K562 (cell line): ENCODE results near the gene RELL1. TPM values are rescaled to one million over a fixed set of nuclear protein-coding genes. Genes with fewer than 3 reads are reported as not detected.

Experiments used
- ATAC-seq: fragments of 200-7000 bp; cut with Tn5 transposase; 3 replicates; pipeline ENCODE4 v1.9.1; 2020; ENCODE audit warnings: moderate library complexity
- BruUV-seq: library from RNA; stranded (reverse); fragments of 400-500 nt; replicated peaks from 2 replicates; lab custom pipeline; 2021; lab: Mats Ljungman, UMichigan
- CTCF ChIA-PET: fragments of 300-600 bp; formaldehyde crosslinking; extraction: SDS; loops from one replicate; lab custom pipeline; 2021; ENCODE audit warnings: low intra/inter-chr PET ratio; lab: Yijun Ruan, JAX
- POLR2A ChIA-PET: fragments of 300-600, 350-650 bp; sonication (Branson Sonifier 250); formaldehyde crosslinking; extraction: SDS; loops from one replicate; lab custom pipeline; 2021; ENCODE audit warnings: antibody characterized with exemption, inconsistent platforms; lab: Yijun Ruan, JAX
- DNase-seq, 4 experiments: peaks; one replicate each; pipeline versions ENCODE4 v3.0.0 to v3.0.0-alpha.2; 2011 to 2018; ENCODE audit warnings: low spot score in 3 of 4, mixed read lengths in 3 of 4; ENCODE audit errors: extremely low read depth in 1 of 4
- FAIRE-seq: peaks from 2 replicates; lab custom pipeline; 2011; peaks lifted over from hg19 to GRCh38; lab: Jason Lieb, UNC
- H2AFZ ChIP-seq: 2 replicates; pipeline ENCODE4 v1.6.0; 2011; ENCODE audit warnings: low read depth, low read length, control low read depth, inconsistent platforms
- H3K27ac ChIP-seq: fragments of 200-600 bp; 3 replicates; pipeline ENCODE4 v1.8.0; 2011; ENCODE audit warnings: low read depth, mild to moderate bottlenecking, control low read depth, inconsistent platforms, low read length, moderate library complexity, mixed read lengths; ENCODE audit errors: extremely low read depth
- H3K27me3 ChIP-seq, 2 experiments: fragments of 300-600 bp in 1 of 2; 2 replicates in 1 of 2; 3 replicates in 1 of 2; pipeline versions ENCODE4 v1.6.0 to v1.8.0; 2011; ENCODE audit warnings: inconsistent platforms in 2 of 2, low read length in 2 of 2, mild to moderate bottlenecking in 1 of 2, mixed read lengths in 1 of 2, moderate library complexity in 1 of 2; ENCODE audit not compliant: control insufficient read depth in 2 of 2, insufficient read depth in 2 of 2
- H3K36me3 ChIP-seq: fragments of 300-600 bp; 3 replicates; pipeline ENCODE4 v1.8.0; 2011; ENCODE audit warnings: mild to moderate bottlenecking, low read length, inconsistent platforms; ENCODE audit not compliant: control insufficient read depth, insufficient read depth
- H3K4me1 ChIP-seq, 2 experiments: fragments of 200-600 bp in 1 of 2; replicated peaks in 1 of 2; 2 replicates in 1 of 2; 3 replicates in 1 of 2; pipeline versions ENCODE4 v1.5.1 to v1.8.0; 2011; ENCODE audit warnings: inconsistent platforms in 2 of 2, low read length in 2 of 2, mild to moderate bottlenecking in 1 of 2, mixed read lengths in 1 of 2, moderate library complexity in 1 of 2; ENCODE audit not compliant: control insufficient read depth in 2 of 2, insufficient read depth in 2 of 2
- H3K4me2 ChIP-seq: 2 replicates; pipeline ENCODE4 v1.6.1; 2011; ENCODE audit warnings: low read length, control low read depth, inconsistent platforms, mixed read lengths; ENCODE audit not compliant: insufficient read depth
- H3K4me3 ChIP-seq: fragments of 200-600 bp; sonication (generic), shearing (Covaris generic); 2 replicates; pipeline ENCODE4 v1.5.1; 2016; ENCODE audit warnings: control low read depth, inconsistent platforms
- H3K79me2 ChIP-seq: fragments of 200-600 bp; 3 replicates; pipeline ENCODE4 v1.8.0; 2011; ENCODE audit warnings: low read length, inconsistent platforms; ENCODE audit not compliant: control insufficient read depth, insufficient read depth
- H3K9ac ChIP-seq, 2 experiments: 2 replicates each; pipeline versions ENCODE4 v1.6.0 to v1.6.1; 2011; ENCODE audit warnings: low read depth in 2 of 2, low read length in 2 of 2, control low read depth in 1 of 2, inconsistent platforms in 1 of 2, mild to moderate bottlenecking in 1 of 2, mixed read lengths in 1 of 2; ENCODE audit not compliant: insufficient read depth in 1 of 2
- H3K9me1 ChIP-seq: one replicate; pipeline ENCODE4 v1.6.0; 2011; ENCODE audit warnings: inconsistent platforms, mild to moderate bottlenecking, low read length, moderate library complexity; ENCODE audit not compliant: control insufficient read depth, insufficient read depth
- H3K9me3 ChIP-seq: replicated peaks from 2 replicates; pipeline ENCODE4 v1.5.1; 2011; ENCODE audit warnings: low read depth, low read length, inconsistent platforms; ENCODE audit not compliant: control insufficient read depth, insufficient read depth
- H4K20me1 ChIP-seq: replicated peaks from 2 replicates; pipeline ENCODE4 v1.6.1; 2011; ENCODE audit warnings: low read length, inconsistent platforms, mixed read lengths; ENCODE audit not compliant: control insufficient read depth, insufficient read depth
- BCL6 ChIP-seq: fragments of 250-450 bp; sonication (Bioruptor Pico); IDR thresholded peaks from 2 replicates; pipeline ENCODE4 v1.4.0; 2020
- BHLHE40 ChIP-seq: IDR thresholded peaks from 2 replicates; pipeline ENCODE4 v1.6.1; 2011; ENCODE audit warnings: low read length, improper control_type of control experiment
- BMI1 ChIP-seq: fragments of 150-350 bp; IDR thresholded peaks from 2 replicates; pipeline ENCODE4 v1.6.1; 2014; ENCODE audit warnings: low read length
- CREM ChIP-seq: IDR thresholded peaks from 2 replicates; pipeline ENCODE4 v1.6.1; 2014; ENCODE audit warnings: antibody characterized with exemption, low read depth
- E2F3 ChIP-seq: fragments of 250-450 bp; sonication (Bioruptor Pico); IDR thresholded peaks from 2 replicates; pipeline ENCODE4 v1.4.0; 2020; ENCODE audit warnings: mild to moderate bottlenecking
- KLF13 ChIP-seq: fragments of 450-650 bp; IDR thresholded peaks from 2 replicates; pipeline ENCODE4 v1.6.1; 2016; ENCODE audit warnings: missing genetic modification characterization, low read depth, mild to moderate bottlenecking, missing compliant biosample characterization, moderate library complexity, borderline replicate concordance
- MAFF ChIP-seq: IDR thresholded peaks from 2 replicates; pipeline ENCODE4 v1.6.1; 2012; ENCODE audit warnings: low read length, improper control_type of control experiment
- NUFIP1 ChIP-seq: fragments of 450-650 bp; IDR thresholded peaks from 2 replicates; pipeline ENCODE4 v1.6.1; 2018; ENCODE audit not compliant: partially characterized antibody
- RBM14 ChIP-seq: fragments of 200-400 bp; formaldehyde crosslinking; IDR thresholded peaks from 2 replicates; pipeline ENCODE4 v1.6.1; 2018; ENCODE audit warnings: low read depth, mild to moderate bottlenecking, low read length, moderate library complexity, borderline replicate concordance; ENCODE audit not compliant: insufficient read depth
- ZNF184 ChIP-seq: sonication (generic); formaldehyde crosslinking; IDR thresholded peaks from 2 replicates; pipeline ENCODE4 v1.5.0; 2020; ENCODE audit warnings: missing genetic modification reagents
- ZNF444 ChIP-seq: fragments of 250-450 bp; sonication (Bioruptor Pico); IDR thresholded peaks from 2 replicates; pipeline ENCODE4 v1.4.0; 2020; ENCODE audit warnings: mild to moderate bottlenecking, moderate library complexity
- ZNF449 ChIP-seq: fragments of 250-450 bp; sonication (Bioruptor Pico); IDR thresholded peaks from 2 replicates; pipeline ENCODE4 v1.8.0; 2022; ENCODE audit warnings: moderate library complexity, mild to moderate bottlenecking, inconsistent platforms
- WGBS: fragments of 100-300 bp; shearing (Covaris generic); methylation state at CpG from one replicate; pipeline ENCODE4 v1.1.6; 2016; ENCODE audit warnings: low coverage, mixed read lengths; ENCODE audit not compliant: insufficient coverage; ENCODE audit errors: missing lambda C conversion rate; 5-methylcytosine and 5-hydroxymethylcytosine counted together
- in situ Hi-C: fragments of 300-500 bp; cut with MboI; formaldehyde crosslinking; loops from 4 replicates; pipeline ENCODE4 v1.15.0; 2018; ENCODE audit warnings: inconsistent platforms, mixed read lengths
- intact Hi-C: fragments of 100-400 bp; cut with micrococcal nuclease; formaldehyde crosslinking; loops from 2 replicates; pipeline ENCODE4 v1.14.2; 2022
- polyA plus RNA-seq, 8 experiments: library from polyadenylated mRNA; depleted of rRNA in 4 of 8; stranded (reverse) in 5 of 8; unstranded in 3 of 8; fragments of >200 nt; fragmentation: Nextera tagmentation in 2 of 8; fragmentation: Illumina TruSeq in 1 of 8; extraction: Ambion mirVana in 2 of 8; extraction: Trizol in 1 of 8; gene quantifications; 2 replicates each; pipeline versions ENCODE4 v1.2.1 to v1.2.3, GENCODE V29; 2011 to 2014; ENCODE audit warnings: inconsistent platforms in 1 of 8, missing spikeins in 1 of 8
- total RNA-seq, 7 experiments: library from RNA; depleted of rRNA in 6 of 7; stranded (reverse); fragments of >200 nt in 6 of 7; fragmentation: Illumina TruSeq in 2 of 7; extraction: Trizol in 2 of 7; gene quantifications; 2 replicates each; pipeline versions ENCODE4 v1.2.1 to v1.2.3, GENCODE V29; 2011 to 2021; ENCODE audit warnings: low replicate concordance in 1 of 7

RELL1 gene
- total and polyA plus RNA-seq, 9 of the 15 experiments (the other 6 are each of a cell fraction or from before 2014, with no cell fraction given): 0.06 to 3.5 (median 1.7) TPM; not detected in 1

- WGBS: 2% methylated on average over 8 of the region's 9 CpGs
- Histone ChIP-seq H4K20me1 (no peaks in the 10 kb centered on the region), H2AFZ (no peak overlapping the region), H3K9me3 (no peaks in the 10 kb centered on the region), H3K27ac (no peak overlapping the region), H3K36me3 (no peaks in the 10 kb centered on the region), H3K4me2 (no peak overlapping the region), H3K27me3 (no peaks in the 10 kb centered on the region), H3K9me1 (no peaks in the 10 kb centered on the region), H3K9ac (no peak overlapping the region), H3K79me2 (no peaks in the 10 kb centered on the region), H3K4me1 (no peaks in the 10 kb centered on the region), H3K4me3 (no peak overlapping the region)
- DNase-seq (no peak), FAIRE-seq (no peak), ATAC-seq (no peak)
- BruUV-seq: no TSS peak
- in situ Hi-C loops: no loop called here
- POLR2A ChIA-PET: no interaction called here
- CTCF ChIA-PET: no interaction called here
- TF ChIP-seq ZNF449 (CRISPR knock-in tag): no peak
- TF ChIP-seq MAFF: no peak
- TF ChIP-seq RBM14: no peak
- no peak for TF ChIP-seq ZNF444 (CRISPR knock-in tag)
- TF ChIP-seq E2F3 (CRISPR knock-in tag): no peak
- TF ChIP-seq BCL6 (CRISPR knock-in tag): no peak
- TF ChIP-seq KLF13 (tag): no peak
- no peak for TF ChIP-seq NUFIP1
- TF ChIP-seq BMI1: no peak
- no peak for TF ChIP-seq CREM
- no peak for TF ChIP-seq BHLHE40
- TF ChIP-seq ZNF184: no peak
- intact Hi-C loops: no loop called here
These were observed 101.6 kb downstream of the RELL1 start for GRCh38 chr4:37584493-37585060.
